Gastroesophageal sphincter (tissue), 3 donors: ENCODE measurements around the gene REEP3.
"Not testable (repeated sequence)": the region's sequence is repeated elsewhere in the genome, so short reads cannot be mapped to it uniquely, and the experiment has no call there.

Experiments
- EP300 ChIP-seq: sonication (generic); formaldehyde crosslinking; IDR thresholded peaks from one replicate; pipeline ENCODE4 v1.6.1; 2017; ENCODE audit warnings: antibody characterized with exemption, mild to moderate bottlenecking
- POLR2A ChIP-seq, 2 donors: fragments of 450-650 bp; IDR thresholded peaks; one replicate each; pipeline ENCODE4 v1.6.1; 2017; ENCODE audit warnings: antibody characterized with exemption in 2 of 2, mild to moderate bottlenecking in 2 of 2, moderate library complexity in 1 of 2
- TF ChIP-seq, protein P1 (sequence below), 4 experiments: fragments of 200-600 bp in 2 of 4; fragments of 450-650 bp in 2 of 4; sonication (generic) in 1 of 4; IDR thresholded peaks; one replicate each; pipeline ENCODE4 v1.5.1; 2017 to 2019; ENCODE audit warnings: antibody characterized with exemption in 4 of 4, mild to moderate bottlenecking in 2 of 4, moderate library complexity in 2 of 4

GRCh38 chr10:63564731-63565130, 43.5 kb downstream of the REEP3 start:
- TF ChIP-seq, protein P1, sequence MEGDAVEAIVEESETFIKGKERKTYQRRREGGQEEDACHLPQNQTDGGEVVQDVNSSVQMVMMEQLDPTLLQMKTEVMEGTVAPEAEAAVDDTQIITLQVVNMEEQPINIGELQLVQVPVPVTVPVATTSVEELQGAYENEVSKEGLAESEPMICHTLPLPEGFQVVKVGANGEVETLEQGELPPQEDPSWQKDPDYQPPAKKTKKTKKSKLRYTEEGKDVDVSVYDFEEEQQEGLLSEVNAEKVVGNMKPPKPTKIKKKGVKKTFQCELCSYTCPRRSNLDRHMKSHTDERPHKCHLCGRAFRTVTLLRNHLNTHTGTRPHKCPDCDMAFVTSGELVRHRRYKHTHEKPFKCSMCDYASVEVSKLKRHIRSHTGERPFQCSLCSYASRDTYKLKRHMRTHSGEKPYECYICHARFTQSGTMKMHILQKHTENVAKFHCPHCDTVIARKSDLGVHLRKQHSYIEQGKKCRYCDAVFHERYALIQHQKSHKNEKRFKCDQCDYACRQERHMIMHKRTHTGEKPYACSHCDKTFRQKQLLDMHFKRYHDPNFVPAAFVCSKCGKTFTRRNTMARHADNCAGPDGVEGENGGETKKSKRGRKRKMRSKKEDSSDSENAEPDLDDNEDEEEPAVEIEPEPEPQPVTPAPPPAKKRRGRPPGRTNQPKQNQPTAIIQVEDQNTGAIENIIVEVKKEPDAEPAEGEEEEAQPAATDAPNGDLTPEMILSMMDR (IDR thresholded peaks at IDR 0.05) = not testable (repeated sequence)
- not testable (repeated sequence) for TF ChIP-seq POLR2A (IDR thresholded peaks at IDR 0.05); EP300
